ENCODE data around the gene HELLS. TPM values are rescaled to one million over a fixed set of nuclear protein-coding genes. Genes with fewer than 3 reads are reported as not detected.
A peak's percentile ranks its signal among the peaks of the same experiment; 100 is the strongest.

HELLS gene
- total RNA-seq, 1 experiment from 2014 or later, result 291 TPM

GRCh38 chr10:94607111-94607510 is 61.5 kb downstream of the HELLS start:
- H3K79me2 ChIP-seq (ENCODE audit: insufficient read depth, low read length), result no peaks in the 10 kb centered on the region
- H3K9me3 ChIP-seq (ENCODE audit: control insufficient read depth, low read depth, low read length), result no peaks in the 10 kb centered on the region
- Mint-ChIP-seq H3K4me1 (no peaks in the 10 kb centered on the region), H3K27me3 (ENCODE audit: low read depth) (no peaks in the 10 kb centered on the region), H3K27ac (0 out of 7 replicates have a peak overlapping the region, but pooled peaks of 1 of the 3 experiments have one; percentile 53), H3K36me3 (ENCODE audit: insufficient read depth in 1 of 3, low read depth in 3 of 3) (peaks cover 50 to 92% (median 77%) of the 10 kb centered on the region in 3 experiments), H3K4me3 (no peak overlapping the region), H3K9me3 (no peaks in the 10 kb centered on the region)
- H3K14ac ChIP-seq (ENCODE audit: insufficient read depth, low read length), result no peak overlapping the region
- H3T11ph ChIP-seq (ENCODE audit: low read length), result no peak overlapping the region
- H3K23me2 ChIP-seq (ENCODE audit: insufficient read length, low read depth, low read length, poor library complexity, severe bottlenecking), result no peaks in the 10 kb centered on the region
- H4K5ac ChIP-seq (ENCODE audit: insufficient read length, low read depth, low read length), result no peak overlapping the region
- H2BK12ac ChIP-seq (ENCODE audit: insufficient read length, low read depth, low read length), result no peak overlapping the region
- no peak overlapping the region for H3K4me2 ChIP-seq (ENCODE audit: insufficient read depth, insufficient read length, low read length)
- H3K79me1 ChIP-seq (ENCODE audit: insufficient read depth, low read depth, low read length, poor library complexity, severe bottlenecking), result no peaks in the 10 kb centered on the region
- H3K56ac ChIP-seq (ENCODE audit: insufficient read length, low read depth, low read length), result no peak overlapping the region
- no peak overlapping the region for H3K23ac ChIP-seq (ENCODE audit: insufficient read length, low read depth, low read length)
- no peak overlapping the region for H4K91ac ChIP-seq (ENCODE audit: insufficient read length, low read depth, low read length)
- H3K4ac ChIP-seq (ENCODE audit: low read depth, low read length), result no peak overlapping the region
- no peak overlapping the region for H2AK5ac ChIP-seq (ENCODE audit: insufficient read length, low read length)
- WGBS (ENCODE audit: extremely low coverage, insufficient read length, low lambda C conversion rate), result no CpG with 5 or more reads among the region's 1 CpG
- no peak overlapping the region for H3K9ac ChIP-seq (ENCODE audit: extremely low read depth, insufficient read length, low read length)
- TF ChIP-seq CTCF (conservative IDR thresholded peaks at IDR 0.05), result no peak
- no peak overlapping the region for H2BK5ac ChIP-seq (ENCODE audit: insufficient read length, low read length)
- H3K18ac ChIP-seq (ENCODE audit: insufficient read length, low read depth, low read length), result no peak overlapping the region
- H2BK120ac ChIP-seq (ENCODE audit: low read depth, low read length, poor library complexity, severe bottlenecking), result no peak overlapping the region
- no peak for DNase-seq
- H2AFZ ChIP-seq (ENCODE audit: low read length), result no peak overlapping the region
- H4K20me1 ChIP-seq (ENCODE audit: control insufficient read depth, insufficient read depth, insufficient read length), result no peaks in the 10 kb centered on the region
- no peak overlapping the region for H2BK20ac ChIP-seq (ENCODE audit: low read depth, low read length, poor library complexity, severe bottlenecking)
- no peaks in the 10 kb centered on the region for H3K4me1 ChIP-seq (ENCODE audit: insufficient read depth, low read length)
- no peak overlapping the region for H4K8ac ChIP-seq (replicated peaks; ENCODE audit: insufficient read length, low read depth, low read length)
- no peak overlapping the region for H2BK15ac ChIP-seq (ENCODE audit: low read depth, low read length)
- H3K27ac ChIP-seq (ENCODE audit: insufficient read length, low read depth, low read length), result no peak overlapping the region
- H3K27me3 ChIP-seq (ENCODE audit: insufficient read depth, low read length), result no peaks in the 10 kb centered on the region

Measured in H9 (cell line).